HTR-8/SVneo (cell line): Measurements from ENCODE around the gene GFPT2.

Experiments
- DNase-seq: peaks from one replicate; pipeline ENCODE4 v3.0.0; 2011; ENCODE audit warnings: low spot score, mixed read lengths; ENCODE audit not compliant: insufficient read length
- FAIRE-seq: peaks from 2 replicates; lab custom pipeline; 2011; peaks lifted over from hg19 to GRCh38; lab: Jason Lieb, UNC

The GFPT2 gene

GRCh38 chr5:180291234-180291940 is 61.7 kb downstream of the GFPT2 start:
- no peak for FAIRE-seq
- DNase-seq: peak; percentile 19

- no peak for DNase-seq
- no peak for FAIRE-seq
Observed at GRCh38 chr5:180290568-180291233, 62.4 kb downstream of the GFPT2 start.

- DNase-seq (no peak), FAIRE-seq (no peak)
Observed at GRCh38 chr5:180289966-180290365, 63.2 kb downstream of the GFPT2 start.

GRCh38 chr5:180289433-180289832 is 63.7 kb downstream of the GFPT2 start:
- DNase-seq (no peak), FAIRE-seq (no peak)

GRCh38 chr5:180287868-180288267 is 65.3 kb downstream of the GFPT2 start:
- DNase-seq: no peak
- no peak for FAIRE-seq

- DNase-seq (no peak), FAIRE-seq (no peak)
Observed at GRCh38 chr5:180287404-180287803, 65.7 kb downstream of the GFPT2 start.

- DNase-seq (no peak), FAIRE-seq (no peak)
Observed at GRCh38 chr5:180284149-180284548, 69.0 kb downstream of the GFPT2 start.

- DNase-seq (no peak), FAIRE-seq (no peak)
Observed at GRCh38 chr5:180283026-180283615, 70.0 kb downstream of the GFPT2 start.

- DNase-seq (no peak), FAIRE-seq (no peak)
Observed at GRCh38 chr5:180282281-180282680, 70.9 kb downstream of the GFPT2 start.

GRCh38 chr5:180281706-180282105 is 71.4 kb downstream of the GFPT2 start:
- FAIRE-seq (no peak), DNase-seq (no peak)

GRCh38 chr5:180274695-180275094 is 78.4 kb downstream of the GFPT2 start:
- no peak for DNase-seq
- FAIRE-seq: no peak

GRCh38 chr5:180271221-180271620 is 81.9 kb downstream of the GFPT2 start:
- DNase-seq (no peak), FAIRE-seq (no peak)

GRCh38 chr5:180259260-180259611 is 93.9 kb downstream of the GFPT2 start:
- no peak for DNase-seq
- FAIRE-seq: no peak

- DNase-seq: no peak
- no peak for FAIRE-seq
Observed at GRCh38 chr5:180253036-180253824, 99.9 kb downstream of the GFPT2 start.

- no peak for DNase-seq
- FAIRE-seq: no peak
Observed at GRCh38 chr5:180251887-180252286, 101.2 kb downstream of the GFPT2 start.

GRCh38 chr5:180251141-180251540 is 102.0 kb downstream of the GFPT2 start:
- FAIRE-seq (no peak), DNase-seq (no peak)
